Measurements from ENCODE around the gene KIF4A.
"Not testable (repeated sequence)": the region's sequence is repeated elsewhere in the genome, so short reads cannot be mapped to it uniquely, and the experiment has no call there.

KIF4A gene

GRCh38 chrX:70289168-70289792 is 624 bp upstream of the KIF4A start:
- no peak for DNase-seq (ENCODE audit: low read depth in 2 of 2)

- DNase-seq (ENCODE audit: low read depth in 2 of 2) = no peak
Observed at GRCh38 chrX:70292788-70293187, 2.9 kb downstream of the KIF4A start.

GRCh38 chrX:70293621-70294020 is 3.7 kb downstream of the KIF4A start:
- DNase-seq (ENCODE audit: low read depth in 2 of 2) = no peak

GRCh38 chrX:70301716-70302115 is 11.8 kb downstream of the KIF4A start:
- DNase-seq (ENCODE audit: low read depth in 2 of 2) = no peak

GRCh38 chrX:70313503-70313902 is 23.6 kb downstream of the KIF4A start:
- DNase-seq (ENCODE audit: low read depth in 2 of 2) = no peak

- no peak for DNase-seq (ENCODE audit: low read depth in 2 of 2)
Observed at GRCh38 chrX:70322784-70323183, 32.9 kb downstream of the KIF4A start.

GRCh38 chrX:70323628-70324027 is 33.7 kb downstream of the KIF4A start:
- not testable (repeated sequence) for DNase-seq (ENCODE audit: low read depth in 2 of 2)

- no peak for DNase-seq (ENCODE audit: low read depth in 2 of 2)
Observed at GRCh38 chrX:70324326-70324725, 34.4 kb downstream of the KIF4A start.

- DNase-seq (ENCODE audit: low read depth in 2 of 2) = no peak
Observed at GRCh38 chrX:70331161-70331560, 41.3 kb downstream of the KIF4A start.

- DNase-seq (ENCODE audit: low read depth in 2 of 2) = no peak
Observed at GRCh38 chrX:70332600-70332999, 42.7 kb downstream of the KIF4A start.

GRCh38 chrX:70336767-70337166 is 46.9 kb downstream of the KIF4A start:
- DNase-seq (ENCODE audit: low read depth in 2 of 2) = no peak

GRCh38 chrX:70338290-70338689 is 48.4 kb downstream of the KIF4A start:
- DNase-seq (ENCODE audit: low read depth in 2 of 2) = no peak

- DNase-seq (ENCODE audit: low read depth in 2 of 2) = no peak
Observed at GRCh38 chrX:70343435-70343834, 53.5 kb downstream of the KIF4A start.

- no peak for DNase-seq (ENCODE audit: low read depth in 2 of 2)
Observed at GRCh38 chrX:70346418-70347070, 56.6 kb downstream of the KIF4A start.

GRCh38 chrX:70348825-70349224 is 58.9 kb downstream of the KIF4A start:
- not testable (repeated sequence) for DNase-seq (ENCODE audit: low read depth in 2 of 2)

- DNase-seq (ENCODE audit: low read depth in 2 of 2) = not testable (repeated sequence)
Observed at GRCh38 chrX:70349367-70350125, 59.6 kb downstream of the KIF4A start.

GRCh38 chrX:70352496-70352895 is 62.6 kb downstream of the KIF4A start:
- DNase-seq (ENCODE audit: low read depth in 2 of 2) = no peak

GRCh38 chrX:70353514-70353913 is 63.6 kb downstream of the KIF4A start:
- no peak for DNase-seq (ENCODE audit: low read depth in 2 of 2)

GRCh38 chrX:70354716-70355115 is 64.8 kb downstream of the KIF4A start:
- no peak for DNase-seq (ENCODE audit: low read depth in 2 of 2)

- no peak for DNase-seq (ENCODE audit: low read depth in 2 of 2)
Observed at GRCh38 chrX:70359458-70359857, 69.6 kb downstream of the KIF4A start.

- DNase-seq (ENCODE audit: low read depth in 2 of 2) = no peak
Observed at GRCh38 chrX:70360366-70360765, 70.5 kb downstream of the KIF4A start.

- not testable (repeated sequence) for DNase-seq (ENCODE audit: low read depth in 2 of 2)
Observed at GRCh38 chrX:70368731-70369130, 78.8 kb downstream of the KIF4A start.

GRCh38 chrX:70386235-70386634 is 96.3 kb downstream of the KIF4A start:
- no peak for DNase-seq (ENCODE audit: low read depth in 2 of 2)
